Esophagus (tissue), 2 donors: ENCODE measurements around the gene BANK1. TPM values are rescaled to one million over a fixed set of nuclear protein-coding genes. Genes with fewer than 3 reads are reported as not detected.

ENCODE experiments used
- H3K27ac ChIP-seq, 2 donors: one replicate each; pipeline ENCODE4 v1.5.1; 2013; ENCODE audit warnings: low read depth in 2 of 2, mild to moderate bottlenecking in 2 of 2, inconsistent platforms in 1 of 2, low read length in 1 of 2, moderate library complexity in 1 of 2
- H3K27me3 ChIP-seq, 2 donors: one replicate each; pipeline ENCODE4 v1.6.1; 2013; ENCODE audit warnings: low read length in 2 of 2, control low read depth in 1 of 2, mild to moderate bottlenecking in 1 of 2; ENCODE audit not compliant: insufficient read depth in 2 of 2, control insufficient read depth in 1 of 2
- H3K36me3 ChIP-seq, 2 donors: one replicate each; pipeline ENCODE4 v1.6.1; 2013; ENCODE audit warnings: low read length in 1 of 2; ENCODE audit not compliant: control insufficient read depth in 2 of 2, insufficient read depth in 2 of 2
- H3K4me1 ChIP-seq, 2 donors: one replicate each; pipeline ENCODE4 v1.6.1; 2013; ENCODE audit warnings: low read length in 1 of 2; ENCODE audit not compliant: control insufficient read depth in 2 of 2, insufficient read depth in 2 of 2
- H3K4me3 ChIP-seq, 2 donors: one replicate each; pipeline ENCODE4 v1.5.1; 2013; ENCODE audit warnings: low read length in 2 of 2, mild to moderate bottlenecking in 2 of 2, low read depth in 1 of 2, moderate library complexity in 1 of 2
- H3K9me3 ChIP-seq, 2 donors: one replicate each; pipeline ENCODE4 v1.6.1; 2013; ENCODE audit warnings: mild to moderate bottlenecking in 2 of 2, low read depth in 1 of 2, low read length in 1 of 2, moderate library complexity in 1 of 2; ENCODE audit not compliant: control insufficient read depth in 2 of 2, insufficient read depth in 1 of 2
- WGBS, 2 donors: extraction: QIAGEN DNeasy Blood & Tissue Kit; methylation state at CpG; one replicate each; pipeline ENCODE4 v1.1.7; 2013; 5-methylcytosine and 5-hydroxymethylcytosine counted together
- polyA plus RNA-seq, 2 donors: library from polyadenylated mRNA; stranded (reverse); fragments of 200-250 nt; gene quantifications; one replicate each; pipeline ENCODE4 v1.2.3, GENCODE V29; 2013
- donor health status: healthy with polysubstance abuse.
- donor health status: Bipolar disorder and iron deficiency.

The BANK1 gene
- polyA plus RNA-seq, 2 donors, result 0.16 to 0.39 TPM

DNA sequence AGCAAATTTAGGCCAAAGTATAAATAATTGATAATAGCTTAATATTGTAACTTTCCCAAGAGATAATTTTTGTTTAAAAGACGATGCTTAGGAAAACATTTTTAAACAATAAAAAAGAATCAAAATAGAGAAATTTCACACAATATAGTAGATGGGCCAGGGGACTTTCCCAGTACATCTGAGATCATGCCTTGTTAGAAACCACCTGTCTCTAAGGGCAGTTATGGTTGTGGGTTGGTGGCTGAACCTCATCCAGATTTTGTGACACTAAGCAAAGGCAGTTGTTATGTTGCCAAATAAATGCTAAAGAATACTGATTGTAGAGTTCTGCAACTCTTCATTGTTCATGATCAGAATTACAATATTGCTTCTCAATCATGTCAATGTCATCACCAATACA lies 270.6 kb downstream of the BANK1 start:
- no peaks in the 10 kb centered on the region for H3K27me3 ChIP-seq
- no peak overlapping the region for H3K4me3 ChIP-seq
- H3K36me3 ChIP-seq, result no peaks in the 10 kb centered on the region
- H3K9me3 ChIP-seq, result no peaks in the 10 kb centered on the region
- H3K4me1 ChIP-seq, result no peaks in the 10 kb centered on the region
- WGBS, 2 donors, result 77 to 91% methylated on average over 1 of the region's 1 CpG
- no peak overlapping the region for H3K27ac ChIP-seq

DNA sequence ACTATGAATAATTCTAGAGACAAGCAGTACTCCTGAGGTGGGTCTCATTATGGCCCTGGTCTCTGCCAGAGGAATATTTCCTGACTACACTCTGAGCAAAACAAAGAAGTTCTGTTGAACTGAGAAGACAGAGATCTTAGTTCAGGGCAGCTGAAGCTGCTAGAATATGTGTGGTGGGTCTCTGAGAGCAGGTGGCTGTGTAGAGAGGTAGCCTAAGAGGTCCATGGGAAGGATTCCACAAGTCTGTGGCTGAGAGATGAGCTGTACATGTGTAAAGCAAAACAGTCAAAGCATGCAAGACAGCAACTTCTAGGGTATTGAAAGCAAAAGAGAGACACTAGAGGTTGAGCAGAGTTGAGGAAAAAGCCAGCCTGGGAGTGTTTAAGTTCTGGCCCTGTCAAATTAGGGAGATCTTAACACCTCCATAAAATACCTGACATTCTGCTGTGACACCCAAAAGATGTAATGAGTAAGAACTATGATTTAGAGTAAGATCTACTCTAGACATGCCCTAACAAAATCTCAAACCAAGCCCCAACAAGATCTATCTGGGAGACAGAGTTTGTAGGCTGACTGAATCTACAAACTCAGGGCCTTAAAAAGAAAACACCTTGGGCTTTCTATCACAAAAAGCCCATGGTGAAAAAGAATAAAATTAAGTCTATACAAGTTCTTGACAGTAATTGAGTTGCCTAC lies 274.4 kb downstream of the BANK1 start:
- Histone ChIP-seq H3K4me1 (no peaks in the 10 kb centered on the region), H3K27ac (no peak overlapping the region), H3K27me3 (no peaks in the 10 kb centered on the region), H3K9me3 (no peaks in the 10 kb centered on the region), H3K4me3 (no peak overlapping the region), H3K36me3 (no peaks in the 10 kb centered on the region)

DNA sequence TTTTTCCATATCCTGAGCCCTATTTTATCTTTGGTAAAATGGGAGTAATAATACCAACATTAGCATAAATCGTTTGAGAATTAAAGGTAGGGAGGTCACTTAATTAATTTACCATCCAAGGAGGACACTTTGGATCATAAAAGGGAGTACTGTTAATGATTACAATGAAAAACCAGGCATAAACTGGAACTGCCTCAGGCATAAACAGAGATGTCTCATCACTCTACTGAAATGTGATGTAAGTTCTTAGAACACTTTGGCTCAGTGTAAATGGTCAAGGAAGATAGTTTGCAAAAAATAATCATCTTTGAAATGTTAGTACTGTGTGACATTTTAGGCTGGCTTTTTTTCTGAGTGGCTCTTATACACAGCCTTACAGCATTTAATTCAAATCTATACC lies 286.1 kb downstream of the BANK1 start:
- no peak overlapping the region for H3K27ac ChIP-seq
- no peak overlapping the region for H3K4me3 ChIP-seq
- no peaks in the 10 kb centered on the region for H3K4me1 ChIP-seq
- no peaks in the 10 kb centered on the region for H3K9me3 ChIP-seq
- 43 to 49% methylated on average over 1 of the region's 1 CpG for WGBS, 2 donors
- no peaks in the 10 kb centered on the region for H3K36me3 ChIP-seq
- H3K27me3 ChIP-seq, result no peaks in the 10 kb centered on the region

DNA sequence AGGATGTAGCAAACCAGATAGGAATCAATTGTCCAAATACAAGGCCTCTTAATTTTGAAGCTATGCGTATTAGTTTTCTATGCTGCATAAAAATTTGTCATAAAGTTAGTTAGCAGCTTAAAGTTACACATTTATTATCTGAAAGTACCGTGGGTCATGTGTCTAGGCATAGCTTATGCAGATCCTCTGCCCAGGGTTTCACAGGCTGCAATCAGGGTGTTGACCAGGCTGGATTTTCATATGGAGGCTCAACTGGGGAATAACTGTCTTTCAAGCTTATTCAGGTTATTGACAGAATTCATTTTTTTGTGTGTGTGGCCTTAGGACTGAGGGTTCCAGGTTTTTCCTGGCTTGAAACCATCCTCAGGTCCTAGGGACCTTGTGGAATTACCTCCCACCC lies 289.7 kb downstream of the BANK1 start:
- 85 to 92% methylated on average over 2 of the region's 2 CpGs for WGBS, 2 donors
- no peaks in the 10 kb centered on the region for H3K27me3 ChIP-seq

DNA sequence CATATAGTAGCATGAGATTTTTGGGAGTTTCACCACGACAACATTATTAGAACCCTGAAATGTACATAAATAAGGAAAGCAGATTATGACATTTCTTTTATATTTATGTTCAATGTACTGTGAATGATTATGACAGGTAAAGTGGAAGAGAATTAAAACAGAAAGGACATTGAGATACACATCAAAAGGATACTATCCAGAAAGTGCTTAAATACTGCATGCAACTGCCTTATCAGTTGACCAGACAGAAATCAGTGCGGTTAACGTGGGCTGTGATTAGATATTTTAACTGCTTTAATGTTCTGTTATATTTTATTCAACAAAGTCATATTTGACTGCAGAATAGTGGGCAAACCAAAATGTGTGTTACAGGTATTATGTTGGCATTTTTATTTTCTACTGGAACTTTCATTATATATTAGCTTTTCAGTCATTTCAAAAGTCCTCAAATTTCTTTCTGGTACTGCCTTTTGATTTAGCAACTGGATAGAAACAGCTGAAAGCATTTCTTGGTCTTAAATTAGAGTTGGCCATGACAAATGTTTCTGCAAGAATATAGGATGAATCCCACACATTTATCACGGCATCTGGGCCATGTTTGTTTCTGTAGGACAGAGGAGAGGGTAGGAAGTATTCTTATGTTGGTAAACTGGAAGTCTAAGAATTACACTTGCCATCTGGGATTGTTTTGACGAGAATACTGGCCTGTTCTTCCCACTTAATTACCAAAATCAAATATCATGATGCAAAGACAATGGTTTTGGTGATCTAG lies 299.5 kb downstream of the BANK1 start:
- WGBS, 2 donors, result 69 to 80% methylated on average over 5 of the region's 5 CpGs
- Histone ChIP-seq H3K27ac (no peak overlapping the region), H3K27me3 (no peaks in the 10 kb centered on the region), H3K4me3 (no peak overlapping the region), H3K36me3 (no peaks in the 10 kb centered on the region), H3K4me1 (no peaks in the 10 kb centered on the region), H3K9me3 (no peaks in the 10 kb centered on the region)

More for the DNA sequence above, 289.7 kb downstream of the BANK1 start:
- no peaks in the 10 kb centered on the region for H3K36me3 ChIP-seq
- H3K27ac ChIP-seq, result no peak overlapping the region
- H3K4me3 ChIP-seq, result no peak overlapping the region
- H3K4me1 ChIP-seq, result no peaks in the 10 kb centered on the region
- H3K9me3 ChIP-seq, result no peaks in the 10 kb centered on the region

DNA sequence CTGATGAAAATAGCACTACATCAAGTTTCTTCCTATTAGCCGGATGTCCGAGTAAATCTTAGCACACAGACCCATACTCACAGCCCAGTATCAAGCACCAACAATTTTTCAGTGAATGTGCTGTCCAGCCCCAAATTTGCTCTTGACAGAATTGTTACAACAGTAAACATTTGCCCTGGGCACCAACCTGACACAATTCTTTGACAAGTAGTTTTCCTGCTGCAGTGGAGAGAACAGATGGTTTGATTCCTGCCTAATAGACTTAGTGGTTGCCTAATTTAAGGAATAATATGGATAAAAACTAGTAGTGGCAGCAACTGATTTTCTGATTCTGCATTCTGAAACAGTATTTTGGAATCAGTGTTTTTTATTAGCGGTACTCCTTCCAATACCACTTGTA lies 301.1 kb downstream of the BANK1 start:
- Histone ChIP-seq H3K27me3 (no peaks in the 10 kb centered on the region), H3K27ac (no peak overlapping the region), H3K9me3 (no peaks in the 10 kb centered on the region), H3K36me3 (no peaks in the 10 kb centered on the region), H3K4me1 (no peaks in the 10 kb centered on the region), H3K4me3 (no peak overlapping the region)
- 90 to 97% methylated on average over 3 of the region's 3 CpGs for WGBS, 2 donors

DNA sequence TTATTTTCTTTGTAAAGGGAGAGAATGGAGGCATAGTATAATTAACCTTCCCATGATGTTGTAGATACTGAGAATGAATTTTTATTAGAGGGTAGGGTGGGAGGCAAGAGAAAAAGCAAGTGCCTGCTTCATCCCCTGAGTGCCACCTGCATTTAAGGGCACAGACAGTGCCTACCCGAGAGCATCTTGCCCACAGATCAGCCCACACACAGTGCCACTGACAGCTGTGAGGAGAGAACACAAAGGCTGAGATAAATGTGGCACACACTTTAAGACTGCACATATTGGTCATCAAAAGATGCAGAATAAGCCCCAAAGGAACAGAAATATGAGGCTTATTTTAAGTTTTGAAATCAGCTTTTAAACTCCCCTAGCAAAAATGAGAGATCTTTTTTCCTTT lies 304.0 kb downstream of the BANK1 start:
- H3K27ac ChIP-seq, result no peak overlapping the region
- H3K4me3 ChIP-seq, result no peak overlapping the region
- H3K27me3 ChIP-seq, result no peaks in the 10 kb centered on the region
- 47 to 50% methylated on average over 1 of the region's 1 CpG for WGBS, 2 donors
- H3K4me1 ChIP-seq, result no peaks in the 10 kb centered on the region
- H3K36me3 ChIP-seq, result no peaks in the 10 kb centered on the region
- H3K9me3 ChIP-seq, result no peaks in the 10 kb centered on the region

DNA sequence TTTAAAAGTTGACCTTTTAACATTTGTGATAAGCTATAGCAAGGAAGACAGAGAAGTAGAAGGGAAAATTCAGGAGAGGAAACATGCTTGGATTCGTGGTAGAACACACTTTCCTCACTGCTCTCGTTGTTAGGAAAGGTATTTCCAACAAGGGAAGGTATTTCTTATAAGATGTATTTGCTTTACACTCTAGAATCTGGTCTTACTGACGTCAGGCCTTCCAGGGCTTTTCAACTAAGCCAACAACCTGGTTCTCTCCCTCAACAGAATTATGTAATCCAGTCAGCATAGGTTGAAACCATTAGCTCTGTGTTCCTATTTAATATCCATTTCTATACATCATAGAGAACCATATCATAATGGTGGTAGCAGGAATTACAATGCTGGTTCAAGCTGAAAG lies 312.8 kb downstream of the BANK1 start:
- 51 to 60% methylated on average over 3 of the region's 3 CpGs for WGBS, 2 donors
- no peaks in the 10 kb centered on the region for H3K36me3 ChIP-seq
- H3K9me3 ChIP-seq, result no peaks in the 10 kb centered on the region
- H3K4me3 ChIP-seq, result no peak overlapping the region
- H3K27ac ChIP-seq, result no peak overlapping the region
- no peaks in the 10 kb centered on the region for H3K27me3 ChIP-seq
- H3K4me1 ChIP-seq, result no peaks in the 10 kb centered on the region

DNA sequence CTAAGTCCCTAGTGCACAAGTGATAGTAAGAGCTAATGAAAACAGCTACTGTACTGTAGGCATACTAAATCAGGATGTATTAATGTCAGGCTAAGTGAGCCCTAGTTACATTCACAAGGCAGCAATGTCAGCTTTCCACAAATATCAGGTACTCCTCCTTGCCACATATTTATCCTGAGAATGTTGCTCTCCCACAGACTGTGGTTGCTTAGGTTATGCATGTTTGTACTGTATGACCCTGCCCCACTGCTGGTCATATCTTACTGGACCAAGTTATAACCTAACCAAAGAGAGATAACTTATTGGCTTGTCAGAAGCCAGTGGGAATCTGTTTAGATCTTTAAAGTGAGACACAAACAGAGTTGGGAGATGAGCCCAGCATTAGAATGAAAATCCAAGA lies 313.7 kb downstream of the BANK1 start:
- Histone ChIP-seq H3K27ac (no peak overlapping the region), H3K4me3 (no peak overlapping the region), H3K36me3 (no peaks in the 10 kb centered on the region), H3K27me3 (no peaks in the 10 kb centered on the region), H3K4me1 (no peaks in the 10 kb centered on the region), H3K9me3 (no peaks in the 10 kb centered on the region)

DNA sequence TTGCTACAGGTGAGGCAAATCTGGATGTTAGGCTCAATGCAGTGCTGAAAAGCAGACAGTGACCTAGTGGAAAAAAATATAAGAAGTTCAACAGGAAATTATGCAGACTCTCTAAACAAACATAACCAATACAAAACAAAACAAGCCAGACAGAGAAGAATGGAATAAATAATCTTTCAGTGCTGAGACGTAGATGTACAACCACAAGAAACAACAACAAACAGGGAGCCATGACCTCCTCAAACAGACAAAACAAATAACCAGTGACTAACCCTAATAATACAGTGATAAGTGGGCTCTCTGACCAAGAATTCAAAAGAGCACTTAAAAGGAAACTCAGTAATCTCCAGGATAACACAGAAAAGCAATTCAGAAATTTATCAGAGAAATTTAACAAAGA lies 315.5 kb downstream of the BANK1 start:
- H3K36me3 ChIP-seq, result no peaks in the 10 kb centered on the region
- H3K4me1 ChIP-seq, result no peaks in the 10 kb centered on the region
- no peak overlapping the region for H3K27ac ChIP-seq
- H3K4me3 ChIP-seq, result no peak overlapping the region
- H3K27me3 ChIP-seq, result no peaks in the 10 kb centered on the region
- no peaks in the 10 kb centered on the region for H3K9me3 ChIP-seq
- WGBS, 2 donors, result 59 to 67% methylated on average over 1 of the region's 1 CpG
